ENCODE data around the gene CLSTN2. TPM values are rescaled to one million over a fixed set of nuclear protein-coding genes. Genes with fewer than 3 reads are reported as not detected.

The CLSTN2 gene
- total RNA-seq, 2 experiments from 2014 or later, result 0.08 TPM; not detected in 1

- Mint-ChIP-seq H3K4me3 (no peak overlapping the region), H3K36me3 (no peaks in the 10 kb centered on the region), H3K4me1 (no peaks in the 10 kb centered on the region), H3K27ac (no peak overlapping the region), H3K27me3 (peaks cover 15% of the 10 kb centered on the region), H3K9me3 (no peaks in the 10 kb centered on the region)
- DNase-seq, result no peak
Observed at GRCh38 chr3:140443806-140444205, 508.8 kb downstream of the CLSTN2 start.

- no peaks in the 10 kb centered on the region for H3K4me1 Mint-ChIP-seq
- no peak overlapping the region for H3K4me3 Mint-ChIP-seq
- H3K36me3 Mint-ChIP-seq, result no peaks in the 10 kb centered on the region
- H3K27ac Mint-ChIP-seq, result no peak overlapping the region
- no peak for DNase-seq
- peaks cover 5% of the 10 kb centered on the region for H3K27me3 Mint-ChIP-seq
- no peaks in the 10 kb centered on the region for H3K9me3 Mint-ChIP-seq
Observed at GRCh38 chr3:140446734-140447133, 511.7 kb downstream of the CLSTN2 start.

DNA sequence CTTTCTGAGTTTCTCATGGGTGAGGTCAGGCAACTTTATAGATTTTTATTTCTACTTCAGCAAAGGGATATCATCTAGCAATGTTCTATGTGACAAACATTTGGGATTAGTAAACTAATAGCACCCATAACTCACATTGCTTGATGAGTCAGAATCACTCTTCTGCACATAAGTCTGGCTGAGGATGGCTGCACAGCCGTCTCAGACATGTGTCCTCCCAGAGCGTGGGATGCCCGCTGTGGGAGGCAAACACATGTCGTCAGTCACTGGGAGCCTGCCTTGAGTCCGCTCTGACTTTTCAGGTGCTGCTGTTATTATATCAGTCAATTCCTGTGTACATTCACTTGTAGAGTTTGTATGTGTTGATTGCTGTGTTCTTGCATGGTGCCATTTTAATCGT is 512.2 kb downstream of the CLSTN2 start:
- H3K27me3 Mint-ChIP-seq, result peaks cover 4% of the 10 kb centered on the region
- H3K4me3 Mint-ChIP-seq, result no peak overlapping the region
- DNase-seq, result no peak
- H3K9me3 Mint-ChIP-seq, result no peaks in the 10 kb centered on the region
- H3K27ac Mint-ChIP-seq, result no peak overlapping the region
- H3K36me3 Mint-ChIP-seq, result no peaks in the 10 kb centered on the region
- H3K4me1 Mint-ChIP-seq, result no peaks in the 10 kb centered on the region

- no peaks in the 10 kb centered on the region for H3K4me1 Mint-ChIP-seq
- H3K4me3 Mint-ChIP-seq, result no peak overlapping the region
- no peaks in the 10 kb centered on the region for H3K9me3 Mint-ChIP-seq
- no peak for DNase-seq
- H3K27ac Mint-ChIP-seq, result no peak overlapping the region
- H3K36me3 Mint-ChIP-seq, result no peaks in the 10 kb centered on the region
- peaks cover 4% of the 10 kb centered on the region for H3K27me3 Mint-ChIP-seq
Observed at GRCh38 chr3:140448001-140448400, 513.0 kb downstream of the CLSTN2 start.

- H3K4me1 Mint-ChIP-seq, result no peaks in the 10 kb centered on the region
- H3K9me3 Mint-ChIP-seq, result no peaks in the 10 kb centered on the region
- H3K4me3 Mint-ChIP-seq, result no peak overlapping the region
- no peak overlapping the region for H3K27ac Mint-ChIP-seq
- no peak for DNase-seq
- no peaks in the 10 kb centered on the region for H3K27me3 Mint-ChIP-seq
- H3K36me3 Mint-ChIP-seq, result no peaks in the 10 kb centered on the region
Observed at GRCh38 chr3:140449413-140450256, 514.6 kb downstream of the CLSTN2 start.

DNA sequence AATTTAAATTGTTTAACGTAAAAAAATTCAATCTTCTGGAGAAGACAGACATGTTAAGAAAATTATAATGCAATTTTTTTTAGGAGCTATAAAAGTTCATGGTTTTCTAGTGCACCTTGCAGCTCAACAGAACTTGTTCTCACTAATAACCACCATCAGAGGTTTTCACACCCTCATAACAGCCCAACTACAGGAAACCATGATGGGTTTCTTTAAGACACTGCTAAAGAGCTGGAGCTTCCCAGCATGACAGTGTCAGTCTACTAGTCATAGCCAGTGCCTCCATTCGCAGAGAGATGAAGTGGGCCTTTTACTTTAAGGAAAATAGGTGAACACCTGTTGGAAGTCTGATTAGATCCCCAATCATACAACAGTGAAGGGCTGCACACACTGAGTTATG is 518.8 kb downstream of the CLSTN2 start:
- no peaks in the 10 kb centered on the region for H3K4me1 Mint-ChIP-seq
- H3K27me3 Mint-ChIP-seq, result no peaks in the 10 kb centered on the region
- no peak overlapping the region for H3K27ac Mint-ChIP-seq
- no peaks in the 10 kb centered on the region for H3K9me3 Mint-ChIP-seq
- DNase-seq, result no peak
- no peaks in the 10 kb centered on the region for H3K36me3 Mint-ChIP-seq
- H3K4me3 Mint-ChIP-seq, result no peak overlapping the region

- Mint-ChIP-seq H3K9me3 (no peaks in the 10 kb centered on the region), H3K4me3 (no peak overlapping the region), H3K27ac (no peak overlapping the region), H3K36me3 (no peaks in the 10 kb centered on the region), H3K27me3 (no peaks in the 10 kb centered on the region), H3K4me1 (no peaks in the 10 kb centered on the region)
- no peak for DNase-seq
Observed at GRCh38 chr3:140455521-140456214, 520.7 kb downstream of the CLSTN2 start.

GRCh38 chr3:140456974-140457373 is 522.0 kb downstream of the CLSTN2 start:
- no peaks in the 10 kb centered on the region for H3K9me3 Mint-ChIP-seq
- no peak for DNase-seq
- no peak overlapping the region for H3K4me3 Mint-ChIP-seq
- H3K27ac Mint-ChIP-seq, result no peak overlapping the region
- H3K27me3 Mint-ChIP-seq, result peaks cover 3% of the 10 kb centered on the region
- H3K36me3 Mint-ChIP-seq, result no peaks in the 10 kb centered on the region
- H3K4me1 Mint-ChIP-seq, result no peaks in the 10 kb centered on the region

- Mint-ChIP-seq H3K4me1 (no peaks in the 10 kb centered on the region), H3K9me3 (no peaks in the 10 kb centered on the region), H3K27ac (no peak overlapping the region), H3K4me3 (no peak overlapping the region), H3K36me3 (no peaks in the 10 kb centered on the region), H3K27me3 (peaks cover 7% of the 10 kb centered on the region)
- no peak for DNase-seq
Observed at GRCh38 chr3:140459462-140459861, 524.5 kb downstream of the CLSTN2 start.

DNA sequence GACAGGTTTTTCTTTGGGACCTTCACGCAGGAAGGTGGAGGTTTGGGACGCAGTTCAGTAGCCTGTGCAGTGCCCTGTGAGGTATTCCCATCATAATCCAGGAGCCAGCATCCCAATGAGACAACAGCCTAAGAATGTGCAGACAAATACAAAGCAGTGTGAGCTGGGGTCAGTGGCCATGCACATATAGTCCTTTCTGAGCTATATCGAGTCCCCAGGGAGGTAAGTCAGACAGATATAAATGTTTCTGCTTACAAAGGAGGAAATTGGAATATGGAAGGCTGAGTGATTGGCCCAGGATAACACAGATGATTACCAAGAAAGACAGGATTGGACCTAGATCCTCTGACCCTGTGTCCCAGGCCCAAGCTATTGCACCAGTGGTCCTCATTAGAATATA is 526.3 kb downstream of the CLSTN2 start:
- Mint-ChIP-seq H3K9me3 (no peaks in the 10 kb centered on the region), H3K4me3 (no peak overlapping the region), H3K36me3 (no peaks in the 10 kb centered on the region), H3K27me3 (peaks cover 7% of the 10 kb centered on the region), H3K4me1 (no peaks in the 10 kb centered on the region), H3K27ac (no peak overlapping the region)
- DNase-seq, result no peak

- H3K27ac Mint-ChIP-seq, result no peak overlapping the region
- no peaks in the 10 kb centered on the region for H3K36me3 Mint-ChIP-seq
- H3K4me1 Mint-ChIP-seq, result peaks cover 4% of the 10 kb centered on the region
- no peaks in the 10 kb centered on the region for H3K9me3 Mint-ChIP-seq
- H3K27me3 Mint-ChIP-seq, result peaks cover 15% of the 10 kb centered on the region
- DNase-seq, result no peak
- H3K4me3 Mint-ChIP-seq, result no peak overlapping the region
Observed at GRCh38 chr3:140463355-140463754, 528.4 kb downstream of the CLSTN2 start.

DNA sequence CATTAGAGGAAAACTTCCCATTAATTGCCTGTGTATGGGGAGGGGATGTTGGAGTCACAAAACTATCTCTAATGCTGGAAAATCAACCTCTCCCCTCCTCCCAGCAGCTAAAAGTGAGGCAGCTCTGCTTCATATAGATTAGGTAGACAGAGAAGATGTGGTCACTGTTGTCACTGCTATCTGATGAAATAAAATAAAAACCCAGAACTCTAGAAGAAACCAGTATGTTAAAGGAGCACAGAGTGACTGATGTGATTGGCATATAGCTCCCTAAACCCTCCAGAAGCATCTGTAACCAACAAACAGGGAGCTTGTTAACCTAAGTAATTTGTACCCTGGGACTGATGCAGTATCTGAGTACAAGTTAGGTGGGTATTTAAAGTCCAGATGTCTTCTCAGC is 531.0 kb downstream of the CLSTN2 start:
- Mint-ChIP-seq H3K27ac (no peak overlapping the region), H3K36me3 (no peaks in the 10 kb centered on the region), H3K27me3 (peaks cover 17% of the 10 kb centered on the region), H3K4me1 (peaks cover 4% of the 10 kb centered on the region), H3K9me3 (no peaks in the 10 kb centered on the region), H3K4me3 (no peak overlapping the region)
- DNase-seq, result no peak

DNA sequence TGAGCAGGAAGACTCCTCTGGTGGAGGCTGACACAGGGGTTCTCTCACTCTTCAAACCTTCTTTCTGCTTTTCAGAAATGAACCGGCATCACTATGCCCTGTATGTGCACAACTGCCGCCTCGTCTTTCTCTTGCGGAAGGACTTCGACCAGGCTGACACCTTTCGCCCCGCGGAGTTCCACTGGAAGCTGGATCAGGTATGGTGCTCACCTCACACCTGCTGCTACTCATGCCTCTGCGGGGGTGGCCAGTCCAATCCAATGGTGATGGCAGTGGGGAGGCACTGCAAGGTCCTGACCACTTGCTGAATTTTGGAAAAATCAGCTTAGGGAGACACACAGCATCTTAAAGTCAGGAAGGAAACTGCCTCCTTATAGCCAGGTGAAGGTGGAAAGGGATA is 531.5 kb downstream of the CLSTN2 start:
- Mint-ChIP-seq H3K27ac (no peak overlapping the region), H3K9me3 (no peaks in the 10 kb centered on the region), H3K27me3 (peaks cover 16% of the 10 kb centered on the region), H3K4me3 (no peak overlapping the region), H3K36me3 (no peaks in the 10 kb centered on the region), H3K4me1 (peaks cover 4% of the 10 kb centered on the region)
- no peak for DNase-seq

- Mint-ChIP-seq H3K4me3 (no peak overlapping the region), H3K9me3 (no peaks in the 10 kb centered on the region), H3K27me3 (peaks cover 15% of the 10 kb centered on the region), H3K4me1 (peaks cover 4% of the 10 kb centered on the region), H3K36me3 (no peaks in the 10 kb centered on the region), H3K27ac (no peak overlapping the region)
- DNase-seq, result peak; percentile 5
Observed at GRCh38 chr3:140467104-140467577, 532.2 kb downstream of the CLSTN2 start.

GRCh38 chr3:140467796-140468315 is 532.9 kb downstream of the CLSTN2 start:
- H3K36me3 Mint-ChIP-seq, result no peaks in the 10 kb centered on the region
- no peak for DNase-seq
- peaks cover 4% of the 10 kb centered on the region for H3K4me1 Mint-ChIP-seq
- no peaks in the 10 kb centered on the region for H3K9me3 Mint-ChIP-seq
- no peak overlapping the region for H3K4me3 Mint-ChIP-seq
- peaks cover 14% of the 10 kb centered on the region for H3K27me3 Mint-ChIP-seq
- H3K27ac Mint-ChIP-seq, result no peak overlapping the region

All from activated naive CD8-positive, alpha-beta T cell treated with anti-CD3 and anti-CD28 coated beads for 36 hours (primary cell).